ENCODE data around the gene SLU7.

Gene SLU7

DNA sequence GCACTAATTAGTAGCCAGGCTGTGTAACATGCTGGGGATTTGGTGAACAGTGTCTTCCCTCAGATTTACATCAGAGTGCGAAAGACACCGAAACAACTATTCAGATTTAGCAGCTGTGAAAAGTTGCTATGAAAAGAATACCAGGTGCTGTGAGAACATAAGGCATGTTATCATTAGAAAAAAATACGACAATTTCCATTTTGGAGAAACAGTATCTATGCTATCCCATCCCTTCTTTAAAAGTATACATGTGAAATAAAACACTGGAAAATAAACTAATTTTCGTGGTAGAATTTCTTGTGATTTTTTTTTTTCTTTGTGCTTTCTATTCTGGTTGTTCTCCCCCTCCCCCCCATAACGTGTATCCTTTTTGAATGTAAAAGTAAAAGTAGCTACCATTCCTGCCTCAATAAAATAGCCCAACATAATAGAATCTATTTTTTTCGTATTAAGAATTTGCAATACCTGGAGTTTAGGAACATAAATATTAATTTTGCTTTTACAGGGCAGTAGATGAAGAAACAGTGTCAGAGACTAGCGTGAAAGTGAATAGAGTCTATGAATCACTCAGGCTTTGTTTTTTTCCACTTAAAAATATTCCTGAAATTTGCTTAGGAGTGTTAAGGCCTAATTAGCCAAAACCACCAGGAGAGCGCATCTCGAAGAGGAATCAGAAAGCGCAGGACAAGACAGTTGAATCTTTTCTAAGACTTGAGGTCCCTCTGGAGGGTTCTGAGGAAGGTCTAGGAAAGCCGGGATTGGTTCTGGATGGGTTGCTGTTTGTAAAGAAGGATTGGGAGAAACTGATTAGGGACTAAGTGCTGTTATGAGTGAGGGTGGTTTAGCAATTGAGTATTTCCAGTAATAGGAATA is 813 bp upstream of the SLU7 start:
- no peak for DNase-seq (ENCODE audit: low read depth)

- peak; percentile 91 for DNase-seq (ENCODE audit: low read depth)
Observed at GRCh38 chr5:160399402-160400353, 19.2 kb downstream of the SLU7 start, which contains the start of gene FAM200C. FAM200C (minus strand) TSS chr5:160400054; CDS start chr5:160395490, 4,564 bp downstream.

DNA sequence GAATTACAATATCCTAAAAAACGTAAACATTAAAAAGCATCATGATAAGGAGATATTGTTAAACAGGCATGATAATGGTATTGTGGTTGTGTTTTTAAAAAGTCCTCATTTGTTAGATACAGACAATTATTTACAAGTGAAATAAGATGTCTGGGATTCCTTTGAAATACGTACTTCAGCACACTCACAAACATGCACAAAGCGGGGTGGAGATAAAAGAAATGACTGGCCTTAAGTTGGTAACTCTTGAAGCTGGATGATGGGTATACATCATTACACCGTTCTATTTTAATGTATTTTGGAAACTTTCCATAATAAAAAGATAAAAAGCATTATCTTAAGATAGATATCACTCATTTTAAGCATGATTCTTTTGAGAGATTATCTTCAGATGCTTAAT is 20.1 kb downstream of the SLU7 start:
- peak; percentile 28 for DNase-seq (ENCODE audit: low read depth)

DNA sequence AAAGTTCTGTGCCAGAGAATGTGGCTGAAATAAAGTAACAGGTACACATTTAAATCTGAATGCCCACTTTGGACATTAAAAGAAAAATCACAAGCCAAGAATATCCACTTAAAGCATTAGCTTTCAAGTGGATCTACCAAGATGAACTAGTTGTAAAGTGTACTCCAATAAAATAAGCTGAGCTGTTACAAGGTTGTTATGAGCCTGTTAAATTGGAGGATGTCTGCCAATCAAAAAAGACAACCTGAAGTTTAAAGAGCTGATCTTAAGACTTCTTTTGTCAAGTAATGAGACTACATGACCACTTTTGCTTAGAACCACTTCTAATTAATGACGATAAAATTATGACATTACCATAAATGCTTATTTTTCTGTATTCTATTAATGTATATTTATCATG is 21.4 kb downstream of the SLU7 start:
- no peak for DNase-seq (ENCODE audit: low read depth)

GRCh38 chr5:160395111-160395510 is 23.8 kb downstream of the SLU7 start:
- no peak for DNase-seq (ENCODE audit: low read depth)

- DNase-seq (ENCODE audit: low read depth): no peak
Observed at GRCh38 chr5:160390787-160391696, 27.8 kb downstream of the SLU7 start.

- DNase-seq (ENCODE audit: low read depth): no peak
Observed at GRCh38 chr5:160387445-160387844, 31.4 kb downstream of the SLU7 start.

DNA sequence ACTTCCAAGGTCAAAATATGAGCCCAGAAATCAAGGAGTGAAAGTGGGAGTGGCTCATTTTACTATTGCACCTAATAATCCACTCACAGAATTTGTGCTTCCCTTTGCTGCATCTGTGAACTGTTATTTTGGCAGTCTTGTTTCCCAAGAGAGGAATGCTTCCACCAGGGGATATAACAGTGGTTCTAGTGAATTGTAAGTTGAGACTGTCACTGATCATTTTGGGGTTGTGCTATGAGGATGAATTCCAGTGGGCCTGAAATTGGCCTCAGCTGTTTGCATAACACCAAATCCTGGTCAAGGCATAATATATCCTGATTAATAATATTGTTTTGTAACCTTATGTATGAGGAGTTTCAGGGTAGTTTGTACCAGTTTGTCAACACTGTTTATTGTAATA is 33.4 kb downstream of the SLU7 start:
- peak; percentile 44 for DNase-seq (ENCODE audit: low read depth)

DNA sequence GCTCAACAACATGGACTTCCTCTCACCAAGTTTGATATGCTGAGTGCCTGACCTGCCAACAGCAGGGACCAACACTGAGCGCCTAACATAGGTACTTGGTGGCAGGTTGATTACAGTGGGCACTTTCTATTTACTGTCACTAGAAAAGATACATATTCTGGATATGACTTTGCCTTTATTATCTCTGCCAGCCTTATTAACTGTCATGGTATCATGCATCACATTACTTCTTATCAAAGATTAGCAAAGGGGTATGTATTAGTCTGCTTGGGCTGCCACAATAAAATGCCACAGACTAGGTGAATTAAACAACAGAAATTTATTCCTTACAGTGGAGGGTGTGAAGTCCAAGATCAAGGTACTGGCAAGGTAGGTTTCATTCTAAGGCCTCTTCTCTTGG is 34.2 kb downstream of the SLU7 start:
- DNase-seq (ENCODE audit: low read depth): no peak

DNA sequence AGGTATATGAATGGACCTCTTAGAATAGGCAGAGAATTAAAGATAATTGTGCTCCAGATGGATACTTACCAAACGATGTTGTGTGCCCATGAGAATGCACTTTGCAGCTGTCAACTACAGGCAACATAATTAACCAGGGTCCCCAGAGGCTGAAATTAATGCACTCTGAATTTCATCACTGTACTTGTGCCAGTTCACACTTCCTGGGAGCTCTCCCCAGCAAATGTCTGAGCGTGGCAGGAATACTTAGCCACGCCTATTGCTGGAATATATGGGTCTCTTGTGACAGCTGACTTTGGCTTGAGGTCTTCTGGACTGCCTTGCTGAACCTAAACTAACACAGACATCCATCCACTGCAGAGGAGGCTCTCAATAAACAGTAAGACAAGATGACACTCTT is 36.5 kb downstream of the SLU7 start:
- no peak for DNase-seq (ENCODE audit: low read depth)

DNA sequence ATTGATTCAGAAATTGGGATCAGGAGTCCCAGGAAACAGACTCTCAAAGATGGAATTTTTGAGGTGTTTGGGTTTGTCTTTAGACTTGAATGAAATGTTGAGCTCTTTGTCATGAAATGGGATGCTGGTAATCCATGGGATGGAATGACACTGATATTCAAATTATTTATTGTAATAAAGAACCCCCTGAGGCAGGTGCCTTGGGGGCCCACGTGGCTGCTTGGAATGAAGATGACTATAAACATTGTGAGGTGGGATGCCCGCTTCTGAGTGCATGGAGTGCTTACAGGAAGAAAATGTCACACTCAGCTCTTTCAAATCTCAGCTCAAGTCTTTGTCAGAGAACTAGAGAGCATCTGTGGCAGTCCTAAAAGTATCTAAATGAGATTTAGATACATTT is 38.8 kb downstream of the SLU7 start:
- no peak for DNase-seq (ENCODE audit: low read depth)

DNA sequence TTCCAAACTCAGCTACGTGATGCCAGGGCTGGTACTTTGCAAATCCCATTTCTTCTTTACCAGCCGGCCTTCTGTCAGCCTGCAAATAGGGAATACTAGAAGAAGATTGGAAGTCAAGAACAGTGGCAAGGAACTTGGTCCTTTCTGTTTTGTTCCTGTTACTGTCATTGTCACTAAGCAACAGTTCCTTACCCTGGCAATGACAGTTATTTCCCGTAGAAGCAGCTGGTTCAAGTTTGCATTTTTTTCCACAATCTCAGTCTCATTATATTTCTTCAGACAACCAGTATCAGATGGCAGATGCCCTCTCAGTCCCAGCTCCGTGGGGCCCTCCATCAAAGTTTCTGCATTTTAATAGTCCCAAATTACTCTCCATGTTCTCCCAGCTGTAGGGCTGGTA is 39.4 kb downstream of the SLU7 start:
- peak; percentile 60 for DNase-seq (ENCODE audit: low read depth)

DNA sequence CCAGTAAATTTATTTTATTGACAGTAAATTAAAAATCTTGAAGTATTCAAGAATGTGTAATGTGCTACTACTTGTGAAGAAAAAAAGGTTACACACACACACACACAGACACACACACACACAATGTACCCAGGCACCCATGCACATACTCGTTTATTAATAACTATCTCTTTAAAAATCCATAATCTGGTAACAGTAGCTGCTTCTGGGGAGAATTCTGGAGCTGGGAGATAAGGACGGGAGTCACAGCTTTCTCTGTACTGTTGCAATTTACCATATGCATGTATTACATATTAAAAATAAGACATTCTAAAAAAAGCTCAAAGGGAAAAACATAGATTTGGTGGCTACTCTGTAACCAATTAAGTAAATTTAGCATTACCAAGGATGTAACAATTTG is 40.6 kb downstream of the SLU7 start:
- DNase-seq (ENCODE audit: low read depth): no peak

DNA sequence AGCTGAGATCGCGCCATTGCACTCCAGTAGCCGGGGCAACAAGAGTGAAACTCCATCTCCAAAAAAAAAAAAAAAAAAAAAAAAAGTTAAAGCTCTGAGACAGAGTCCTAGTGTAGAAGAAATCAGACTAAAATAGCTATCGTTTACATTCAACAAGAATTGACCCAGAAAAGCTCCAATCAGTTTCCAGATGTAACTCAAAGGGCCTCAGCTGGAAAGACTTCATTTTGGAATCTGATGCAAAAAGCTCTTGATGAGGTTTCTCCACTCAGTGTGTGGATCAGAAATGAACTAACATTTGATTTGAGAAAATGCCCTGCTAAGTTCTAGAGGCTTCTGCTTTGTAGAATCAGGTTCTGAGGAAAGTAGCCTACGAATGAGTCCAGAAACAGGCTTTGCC is 41.2 kb downstream of the SLU7 start:
- peak; percentile 11 for DNase-seq (ENCODE audit: low read depth)

- no peak for DNase-seq (ENCODE audit: low read depth)
Observed at GRCh38 chr5:160376416-160376815, 42.5 kb downstream of the SLU7 start.

DNA sequence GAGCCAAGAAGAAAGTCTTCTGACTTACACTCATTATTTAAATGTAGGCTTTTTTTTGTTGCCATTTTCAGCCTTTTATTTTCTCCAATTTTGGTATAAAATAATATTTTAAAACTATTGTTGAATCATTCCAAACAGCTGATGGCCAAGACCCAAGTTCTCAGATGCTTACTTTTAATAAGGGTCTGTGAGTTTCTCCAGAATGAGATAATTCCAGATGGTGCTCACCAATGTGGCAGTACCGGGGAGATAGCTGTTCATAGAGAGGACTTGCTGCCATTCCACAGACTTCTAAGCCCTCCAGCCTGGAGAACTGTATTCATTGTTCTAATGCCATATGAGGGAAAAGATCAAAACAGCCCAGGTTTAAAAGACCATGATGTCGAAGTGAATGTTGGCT is 43.2 kb downstream of the SLU7 start:
- no peak for DNase-seq (ENCODE audit: low read depth)

- DNase-seq (ENCODE audit: low read depth): no peak
Observed at GRCh38 chr5:160375166-160375565, 43.7 kb downstream of the SLU7 start.

- DNase-seq (ENCODE audit: low read depth): no peak
Observed at GRCh38 chr5:160371294-160371693, 47.6 kb downstream of the SLU7 start.

GRCh38 chr5:160370713-160371034 is 48.2 kb downstream of the SLU7 start:
- no peak for DNase-seq (ENCODE audit: low read depth)

DNA sequence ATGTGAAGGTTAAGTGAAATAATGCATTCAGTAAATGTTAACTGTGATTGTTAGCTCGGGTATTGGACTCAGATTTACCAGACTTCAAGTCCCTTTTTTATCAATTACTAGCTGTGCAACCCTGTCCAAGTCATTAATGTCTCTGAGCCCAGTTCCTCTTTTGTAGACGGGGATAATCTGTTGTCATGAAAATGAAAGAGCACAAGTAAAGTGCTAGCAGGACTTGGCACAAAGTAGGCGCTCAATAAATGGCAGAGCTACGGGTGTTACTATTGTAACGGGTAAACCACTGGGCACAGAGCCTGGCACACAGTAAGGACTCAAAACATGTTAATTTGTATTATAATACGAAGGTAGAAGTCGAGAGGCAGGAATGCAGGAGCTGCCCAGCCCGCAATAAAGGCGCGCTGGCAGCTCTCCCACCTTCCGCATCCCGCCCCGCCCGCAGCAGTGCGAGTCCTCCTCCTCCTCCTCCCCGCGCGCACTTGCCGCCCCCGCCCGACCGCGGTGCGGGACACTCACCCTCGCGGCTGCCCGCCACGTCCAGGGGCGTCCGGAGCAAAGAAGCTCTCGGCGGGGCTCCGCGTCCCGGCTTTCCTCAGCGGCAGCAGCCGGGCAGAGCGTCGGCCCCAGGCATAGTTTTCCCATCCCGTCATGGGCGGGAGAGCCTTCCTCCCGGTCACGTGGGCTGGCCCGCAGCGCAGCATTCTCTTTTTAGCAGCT is 48.7 kb downstream of the SLU7 start, which contains the start of gene C1QTNF2:
Gene C1QTNF2 (minus strand): TSS at position 637 of the 723 bp plus-strand sequence. CDS start 15,615 bp downstream, outside the sequence.
- DNase-seq (ENCODE audit: low read depth): peak; percentile 34

DNA sequence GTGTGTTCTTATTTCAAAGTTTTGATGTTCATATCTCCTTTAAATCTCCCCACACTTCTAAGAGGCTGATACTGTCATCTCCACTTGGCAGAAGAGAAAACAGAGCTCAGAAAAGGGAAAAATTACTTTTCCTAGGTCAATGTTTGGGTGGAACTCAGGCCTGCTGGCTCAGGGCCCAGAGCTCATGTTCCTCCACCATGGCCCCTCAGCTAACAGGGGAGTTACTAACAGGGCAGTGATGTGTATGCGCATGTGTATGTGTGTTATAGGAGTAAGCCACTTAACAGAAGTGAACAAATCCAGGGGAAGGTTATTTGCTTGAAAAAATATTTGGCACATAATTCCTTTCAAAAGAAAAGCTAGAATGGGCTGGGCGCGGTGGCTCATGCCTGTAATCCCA is 51.0 kb downstream of the SLU7 start:
- no peak for DNase-seq (ENCODE audit: low read depth)
